DOHH2 (cell line): ENCODE measurements around the gene ITGAX.

Source experiments
- CTCF ChIP-seq: fragments of 200-600 bp; sonication (generic); IDR thresholded peaks from one replicate; pipeline ENCODE4 v1.5.1; 2014; ENCODE audit warnings: antibody characterized with exemption, mild to moderate bottlenecking, low read depth, low read length; ENCODE audit not compliant: poor library complexity, severe bottlenecking
- EZH2phosphoT487 ChIP-seq: fragments of 200-600 bp; sonication (generic); IDR thresholded peaks from 2 replicates; pipeline ENCODE4 v1.6.1; 2017; ENCODE audit warnings: borderline replicate concordance, mild to moderate bottlenecking, antibody characterized with exemption, low read length, moderate library complexity, mixed read lengths

GRCh38 chr16:31322500-31322899 is 32.5 kb upstream of the ITGAX start:
- TF ChIP-seq CTCF: no peak
- no peak for TF ChIP-seq EZH2phosphoT487
